Measurements from ENCODE around the gene TBC1D26. TPM values are rescaled to one million over a fixed set of nuclear protein-coding genes. Genes with fewer than 3 reads are reported as not detected.
"Not testable (repeated sequence)": the region's sequence is repeated elsewhere in the genome, so short reads cannot be mapped to it uniquely, and the experiment has no call there.

TBC1D26 gene
- polyA plus RNA-seq, 2 of the 4 experiments (the other 2 are of a cell fraction), result 0.08 to 0.16 TPM

DNA sequence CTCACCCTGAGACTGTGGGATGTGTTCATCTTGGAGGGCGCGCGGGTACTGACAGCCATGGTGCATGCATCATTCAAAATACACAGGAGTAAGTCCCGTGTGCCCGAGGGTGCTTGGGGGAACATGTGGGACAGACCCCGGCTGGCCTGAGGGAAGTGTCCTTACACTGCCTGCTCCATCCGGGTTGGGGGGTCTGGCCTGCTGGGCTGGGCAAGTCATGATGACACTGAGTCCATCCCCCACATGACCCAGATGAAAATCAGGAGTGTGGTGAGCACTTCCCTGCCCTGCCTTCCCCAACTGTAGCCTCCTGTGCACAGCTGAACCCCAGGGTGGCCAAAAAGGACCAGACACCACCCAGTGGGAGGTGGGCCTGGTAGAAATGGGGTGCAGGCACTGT lies 10.8 kb downstream of the TBC1D26 start:
- ChIA-PET POLR2A (no interaction called here), CTCF (no interaction called here)
- TF ChIP-seq RCOR1 (IDR thresholded peaks at IDR 0.05; ENCODE audit: low read depth, low read length), result no peak
- TF ChIP-seq ZFP36 (IDR thresholded peaks at IDR 0.05; ENCODE audit: borderline replicate concordance, partially characterized antibody), result no peak
- no peak for TF ChIP-seq RAD21 (conservative IDR thresholded peaks at IDR 0.05 in 1 of 2, IDR thresholded peaks at IDR 0.05 in 1 of 2)
- TF ChIP-seq MAFK (IDR thresholded peaks at IDR 0.05; ENCODE audit: partially characterized antibody), result no peak
- TF ChIP-seq CEBPB (IDR thresholded peaks at IDR 0.05), result no peak
- TF ChIP-seq CHD2 (IDR thresholded peaks at IDR 0.05; ENCODE audit: low read length, partially characterized antibody), result no peak
- TF ChIP-seq, protein P1, sequence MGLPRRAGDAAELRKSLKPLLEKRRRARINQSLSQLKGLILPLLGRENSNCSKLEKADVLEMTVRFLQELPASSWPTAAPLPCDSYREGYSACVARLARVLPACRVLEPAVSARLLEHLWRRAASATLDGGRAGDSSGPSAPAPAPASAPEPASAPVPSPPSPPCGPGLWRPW (IDR thresholded peaks at IDR 0.05), result no peak
- TF ChIP-seq, protein P2, sequence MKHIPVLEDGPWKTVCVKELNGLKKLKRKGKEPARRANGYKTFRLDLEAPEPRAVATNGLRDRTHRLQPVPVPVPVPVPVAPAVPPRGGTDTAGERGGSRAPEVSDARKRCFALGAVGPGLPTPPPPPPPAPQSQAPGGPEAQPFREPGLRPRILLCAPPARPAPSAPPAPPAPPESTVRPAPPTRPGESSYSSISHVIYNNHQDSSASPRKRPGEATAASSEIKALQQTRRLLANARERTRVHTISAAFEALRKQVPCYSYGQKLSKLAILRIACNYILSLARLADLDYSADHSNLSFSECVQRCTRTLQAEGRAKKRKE (CRISPR knock-in tag; IDR thresholded peaks at IDR 0.05; ENCODE audit: low read depth), result no peak
- TF ChIP-seq FOSB (CRISPR knock-in tag; IDR thresholded peaks at IDR 0.05), result no peak
- TF ChIP-seq FOXS1 (CRISPR knock-in tag; IDR thresholded peaks at IDR 0.05), result no peak
- no peak for TF ChIP-seq ESRRA (IDR thresholded peaks at IDR 0.05; ENCODE audit: borderline replicate concordance, low read length)
- TF ChIP-seq EP300 (IDR thresholded peaks at IDR 0.05), result no peak
- TF ChIP-seq CBX2 (IDR thresholded peaks at IDR 0.05; ENCODE audit: borderline replicate concordance, low read depth), result no peak
- TF ChIP-seq, protein P3, sequence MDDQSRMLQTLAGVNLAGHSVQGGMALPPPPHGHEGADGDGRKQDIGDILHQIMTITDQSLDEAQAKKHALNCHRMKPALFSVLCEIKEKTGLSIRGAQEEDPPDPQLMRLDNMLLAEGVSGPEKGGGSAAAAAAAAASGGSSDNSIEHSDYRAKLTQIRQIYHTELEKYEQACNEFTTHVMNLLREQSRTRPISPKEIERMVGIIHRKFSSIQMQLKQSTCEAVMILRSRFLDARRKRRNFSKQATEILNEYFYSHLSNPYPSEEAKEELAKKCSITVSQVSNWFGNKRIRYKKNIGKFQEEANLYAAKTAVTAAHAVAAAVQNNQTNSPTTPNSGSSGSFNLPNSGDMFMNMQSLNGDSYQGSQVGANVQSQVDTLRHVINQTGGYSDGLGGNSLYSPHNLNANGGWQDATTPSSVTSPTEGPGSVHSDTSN (IDR thresholded peaks at IDR 0.05), result no peak
- TF ChIP-seq, protein P4, sequence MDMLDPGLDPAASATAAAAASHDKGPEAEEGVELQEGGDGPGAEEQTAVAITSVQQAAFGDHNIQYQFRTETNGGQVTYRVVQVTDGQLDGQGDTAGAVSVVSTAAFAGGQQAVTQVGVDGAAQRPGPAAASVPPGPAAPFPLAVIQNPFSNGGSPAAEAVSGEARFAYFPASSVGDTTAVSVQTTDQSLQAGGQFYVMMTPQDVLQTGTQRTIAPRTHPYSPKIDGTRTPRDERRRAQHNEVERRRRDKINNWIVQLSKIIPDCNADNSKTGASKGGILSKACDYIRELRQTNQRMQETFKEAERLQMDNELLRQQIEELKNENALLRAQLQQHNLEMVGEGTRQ (IDR thresholded peaks at IDR 0.05), result no peak
- H3K27ac ChIP-seq, result no peak overlapping the region
- H3K9me3 ChIP-seq, result no peaks in the 10 kb centered on the region
- no peak for FAIRE-seq
- no peak for ATAC-seq
- H3K4me2 ChIP-seq, result no peak overlapping the region
- no peak for DNase-seq (ENCODE audit: low read depth in 1 of 2, low spot score in 1 of 2)
- 72% methylated on average over 7 of the region's 7 CpGs for WGBS (ENCODE audit: missing lambda C conversion rate)
- no peaks in the 10 kb centered on the region for H3K4me1 ChIP-seq
- no peak overlapping the region for H3K4me3 ChIP-seq

DNA sequence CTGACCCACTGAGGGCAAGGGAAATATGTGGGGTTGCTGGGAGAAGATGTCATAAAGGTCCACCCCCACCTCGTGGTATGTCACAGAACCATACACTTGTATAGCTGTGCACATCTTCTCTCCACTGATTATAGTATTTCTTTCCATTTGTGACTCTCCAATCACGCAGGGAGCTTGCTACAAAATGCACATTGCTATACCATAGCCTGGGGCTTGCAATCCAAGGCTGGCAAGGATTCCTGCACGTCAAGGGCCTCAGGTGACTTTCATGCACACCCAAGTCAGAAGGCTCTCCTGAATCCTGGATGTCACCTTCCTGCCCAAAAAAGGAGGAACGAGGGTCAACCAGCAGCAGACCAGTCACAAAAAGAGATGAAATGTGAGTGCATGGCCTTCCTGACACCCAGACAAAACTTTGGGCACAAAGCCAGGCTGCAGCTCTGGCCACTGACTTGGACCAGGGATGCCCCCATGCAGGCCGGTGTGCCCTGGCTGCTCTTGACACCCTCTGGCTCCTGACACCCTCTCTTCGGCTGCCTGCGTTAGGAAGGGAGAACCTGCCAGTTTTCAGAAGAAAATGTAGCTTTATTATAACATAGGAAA lies 12.1 kb downstream of the TBC1D26 start:
- FAIRE-seq (no peak), ATAC-seq (no peak), DNase-seq (ENCODE audit: low read depth in 1 of 2, low spot score in 1 of 2) (no peak)
- Histone ChIP-seq H3K4me3 (no peak overlapping the region), H3K4me1 (no peaks in the 10 kb centered on the region), H3K4me2 (no peak overlapping the region), H3K27ac (no peak overlapping the region), H3K9me3 (no peaks in the 10 kb centered on the region)
- no peak for TF ChIP-seq HOXB13 (CRISPR knock-in tag; IDR thresholded peaks at IDR 0.05; ENCODE audit: low read depth)
- ChIA-PET POLR2A (no interaction called here), CTCF (no interaction called here)
- WGBS (ENCODE audit: missing lambda C conversion rate), result 55% methylated on average over 7 of the region's 7 CpGs

DNA sequence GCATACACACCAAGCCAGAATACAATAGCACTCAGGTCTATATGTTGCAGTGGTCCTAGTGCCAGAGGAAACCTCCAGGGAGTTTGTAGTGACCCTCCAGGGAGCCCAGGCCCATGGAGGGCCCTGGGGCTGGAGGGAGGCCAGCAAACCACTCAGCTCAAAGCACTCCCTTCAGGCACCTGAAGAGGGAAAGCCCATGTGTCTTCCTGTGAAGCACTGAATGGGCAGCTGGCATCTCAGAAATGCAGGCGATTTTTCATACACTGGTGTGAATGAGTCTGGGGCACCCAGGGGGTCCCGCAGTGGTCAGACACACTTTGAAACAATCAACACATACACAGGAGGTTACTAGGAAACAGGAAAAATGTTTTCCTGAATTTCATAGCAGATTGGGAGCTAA lies 12.8 kb downstream of the TBC1D26 start:
- Histone ChIP-seq H3K4me3 (no peak overlapping the region), H3K4me1 (no peaks in the 10 kb centered on the region), H3K4me2 (no peak overlapping the region), H3K27ac (no peak overlapping the region), H3K9me3 (no peaks in the 10 kb centered on the region)
- TF ChIP-seq HDAC2 (IDR thresholded peaks at IDR 0.05), result no peak
- TF ChIP-seq EHF (CRISPR knock-in tag; IDR thresholded peaks at IDR 0.05), result no peak
- TF ChIP-seq, protein P2 (CRISPR knock-in tag; IDR thresholded peaks at IDR 0.05; ENCODE audit: low read depth), result no peak
- TF ChIP-seq, protein P5, sequence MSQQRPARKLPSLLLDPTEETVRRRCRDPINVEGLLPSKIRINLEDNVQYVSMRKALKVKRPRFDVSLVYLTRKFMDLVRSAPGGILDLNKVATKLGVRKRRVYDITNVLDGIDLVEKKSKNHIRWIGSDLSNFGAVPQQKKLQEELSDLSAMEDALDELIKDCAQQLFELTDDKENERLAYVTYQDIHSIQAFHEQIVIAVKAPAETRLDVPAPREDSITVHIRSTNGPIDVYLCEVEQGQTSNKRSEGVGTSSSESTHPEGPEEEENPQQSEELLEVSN (IDR thresholded peaks at IDR 0.05; ENCODE audit: borderline replicate concordance, low read depth), result no peak
- no peak for TF ChIP-seq HOXA7 (CRISPR knock-in tag; IDR thresholded peaks at IDR 0.05)
- TF ChIP-seq, protein P6, sequence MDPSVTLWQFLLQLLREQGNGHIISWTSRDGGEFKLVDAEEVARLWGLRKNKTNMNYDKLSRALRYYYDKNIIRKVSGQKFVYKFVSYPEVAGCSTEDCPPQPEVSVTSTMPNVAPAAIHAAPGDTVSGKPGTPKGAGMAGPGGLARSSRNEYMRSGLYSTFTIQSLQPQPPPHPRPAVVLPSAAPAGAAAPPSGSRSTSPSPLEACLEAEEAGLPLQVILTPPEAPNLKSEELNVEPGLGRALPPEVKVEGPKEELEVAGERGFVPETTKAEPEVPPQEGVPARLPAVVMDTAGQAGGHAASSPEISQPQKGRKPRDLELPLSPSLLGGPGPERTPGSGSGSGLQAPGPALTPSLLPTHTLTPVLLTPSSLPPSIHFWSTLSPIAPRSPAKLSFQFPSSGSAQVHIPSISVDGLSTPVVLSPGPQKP (IDR thresholded peaks at IDR 0.05; ENCODE audit: low read depth, low read length), result no peak
- POLR2A ChIA-PET, result no interaction called here
- FAIRE-seq, result no peak
- DNase-seq (ENCODE audit: low read depth in 1 of 2, low spot score in 1 of 2), result no peak
- CTCF ChIA-PET, result no interaction called here
- WGBS (ENCODE audit: missing lambda C conversion rate), result 21% methylated on average over 2 of the region's 2 CpGs
- peak in 1 of 2 experiments; percentile 41; a peak in 2 of 6 replicates for ATAC-seq

DNA sequence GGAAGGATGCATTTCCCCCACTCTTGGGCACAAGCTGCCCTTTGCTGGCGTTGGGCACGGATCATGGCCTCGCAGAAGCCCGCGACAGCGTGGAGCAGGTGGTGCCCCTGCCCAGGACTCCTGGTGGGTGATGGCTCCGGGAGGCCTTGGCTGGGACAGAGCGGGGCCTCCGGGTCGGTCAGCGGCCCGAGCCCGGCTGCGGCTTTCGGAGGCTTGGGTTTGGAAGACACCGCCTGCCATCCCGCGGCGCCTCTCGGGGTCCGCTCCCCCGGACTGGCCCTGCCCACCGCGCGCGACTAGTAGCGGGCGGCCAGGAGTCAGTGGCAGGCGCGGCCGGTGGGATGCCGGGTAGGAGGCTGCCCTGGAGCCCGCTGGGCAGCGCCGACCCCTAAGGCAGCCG lies 17.3 kb downstream of the TBC1D26 start:
- CTCF ChIA-PET, result not testable (repeated sequence)

DNA sequence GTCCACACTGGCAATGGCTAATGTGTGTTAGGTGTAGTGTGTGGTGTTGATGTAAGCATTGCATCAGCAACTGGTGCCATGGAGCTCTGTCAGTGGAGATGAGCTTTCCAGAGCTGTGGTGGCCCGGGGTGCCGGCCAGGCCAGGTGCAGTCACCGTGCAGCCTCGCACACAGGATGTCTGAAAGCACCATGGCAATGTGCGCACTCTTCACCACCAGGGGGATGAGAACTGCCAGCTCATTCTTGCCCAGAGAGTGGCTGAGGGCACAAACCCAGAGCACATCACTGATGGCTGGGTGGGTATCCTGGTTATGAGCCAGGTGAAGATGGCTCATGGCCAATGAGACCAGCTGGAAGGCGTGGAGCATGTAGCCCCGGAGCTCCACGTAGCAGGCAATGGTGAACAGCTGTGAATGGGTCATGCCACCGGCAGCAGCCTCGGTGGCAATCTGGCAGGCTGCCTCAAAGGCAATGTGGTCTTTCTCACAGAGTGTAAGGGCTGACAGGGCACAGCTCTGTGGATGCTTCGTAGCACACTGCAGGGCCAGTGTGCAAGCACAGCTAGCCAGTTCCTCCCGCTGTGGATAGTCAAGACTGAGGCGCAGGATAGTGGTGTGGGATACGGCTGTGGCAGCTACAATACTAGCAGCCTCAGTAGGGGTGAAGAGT lies 36.9 kb downstream of the TBC1D26 start:
- H3K4me1 ChIP-seq; H3K4me3 ChIP-seq; CTCF ChIA-PET; H3K9me3 ChIP-seq; H3K27ac ChIP-seq; FAIRE-seq; H3K4me2 ChIP-seq; POLR2A ChIA-PET; DNase-seq (ENCODE audit: low read depth in 1 of 2, low spot score in 1 of 2): not testable (repeated sequence)
- ATAC-seq, result peak; percentile 73 to 87; a peak in 5 of 6 replicates
- 90% methylated on average over 4 of the region's 14 CpGs for WGBS (ENCODE audit: missing lambda C conversion rate)

More for the DNA sequence above, 17.3 kb downstream of the TBC1D26 start:
- WGBS (ENCODE audit: missing lambda C conversion rate), result 91% methylated on average over 24 of the region's 36 CpGs
- POLR2A ChIA-PET; H3K4me3 ChIP-seq; H3K4me2 ChIP-seq; ATAC-seq; H3K9me3 ChIP-seq; H3K27ac ChIP-seq; DNase-seq (ENCODE audit: low read depth in 1 of 2, low spot score in 1 of 2); H3K4me1 ChIP-seq; FAIRE-seq: not testable (repeated sequence)

Data from A549 (cell line).